SK-N-SH treated with all-trans-retinoic acid at 6 μM for 48 hours (cell line): ENCODE data around the gene STPG2.

Experiments
- ATAC-seq: fragments of 200-7000 bp; cut with Tn5 transposase; 3 replicates; pipeline ENCODE4 v1.9.1; 2020; ENCODE audit warnings: mild to moderate bottlenecking, moderate library complexity
- ARNTL ChIP-seq: fragments of 450-650 bp; formaldehyde crosslinking; IDR thresholded peaks from 2 replicates; pipeline ENCODE4 v1.5.0; 2020; ENCODE audit warnings: low read depth, mild to moderate bottlenecking, moderate library complexity, borderline replicate concordance
- BACH2 ChIP-seq: fragments of 250-450 bp; sonication (Bioruptor Pico); IDR thresholded peaks from 2 replicates; pipeline ENCODE4 v1.9.0; 2021; ENCODE audit warnings: mild to moderate bottlenecking, borderline replicate concordance
- CSDC2 ChIP-seq: fragments of 250-450 bp; sonication (Bioruptor Pico); IDR thresholded peaks from 2 replicates; pipeline ENCODE4 v1.5.0; 2020; ENCODE audit warnings: mild to moderate bottlenecking, moderate library complexity
- ESRRG ChIP-seq: fragments of 250-450 bp; sonication (Bioruptor Pico); IDR thresholded peaks from 2 replicates; pipeline ENCODE4 v1.6.1; 2021; ENCODE audit warnings: mild to moderate bottlenecking
- GLIS3 ChIP-seq: fragments of 250-450 bp; sonication (Bioruptor Pico); IDR thresholded peaks from 2 replicates; pipeline ENCODE4 v1.5.0; 2020; ENCODE audit warnings: mild to moderate bottlenecking, moderate library complexity
- ISL1 ChIP-seq: fragments of 250-450 bp; sonication (Bioruptor Pico); IDR thresholded peaks from 2 replicates; pipeline ENCODE4 v2.1.2; 2022; ENCODE audit warnings: mild to moderate bottlenecking, moderate library complexity
- OSR1 ChIP-seq: fragments of 250-450 bp; sonication (Bioruptor Pico); IDR thresholded peaks from 2 replicates; pipeline ENCODE4 v1.8.0; 2022; ENCODE audit warnings: moderate library complexity, mild to moderate bottlenecking, inconsistent platforms
- PATZ1 ChIP-seq: fragments of 250-450 bp; sonication (Bioruptor Pico); IDR thresholded peaks from 2 replicates; pipeline ENCODE4 v1.8.0; 2020; ENCODE audit warnings: mild to moderate bottlenecking, moderate library complexity, borderline replicate concordance
- PPARA ChIP-seq: fragments of 250-450 bp; sonication (Bioruptor Pico); IDR thresholded peaks from 2 replicates; pipeline ENCODE4 v1.5.0; 2020; ENCODE audit warnings: mild to moderate bottlenecking, borderline replicate concordance
- SNAI2 ChIP-seq: fragments of 250-450 bp; sonication (Bioruptor Pico); IDR thresholded peaks from 2 replicates; pipeline ENCODE4 v1.5.0; 2020; ENCODE audit warnings: mild to moderate bottlenecking, moderate library complexity
- TCF4 ChIP-seq: fragments of 250-450 bp; sonication (Bioruptor Pico); IDR thresholded peaks from 2 replicates; pipeline ENCODE4 v1.8.0; 2021; ENCODE audit warnings: mild to moderate bottlenecking, moderate library complexity, borderline replicate concordance
- TOX ChIP-seq: fragments of 250-450 bp; sonication (Bioruptor Pico); IDR thresholded peaks from 2 replicates; pipeline ENCODE4 v1.8.0; 2021; ENCODE audit warnings: mild to moderate bottlenecking, moderate library complexity, borderline replicate concordance
- TSHZ2 ChIP-seq: fragments of 250-450 bp; sonication (Bioruptor Pico); IDR thresholded peaks from 2 replicates; pipeline ENCODE4 v1.5.0; 2020; ENCODE audit warnings: mild to moderate bottlenecking, moderate library complexity
- ZC3H10 ChIP-seq: fragments of 250-450 bp; sonication (Bioruptor Pico); IDR thresholded peaks from 2 replicates; pipeline ENCODE4 v1.5.1; 2021; ENCODE audit warnings: mild to moderate bottlenecking, moderate library complexity
- ZFP3 ChIP-seq: fragments of 250-450 bp; sonication (Bioruptor Pico); IDR thresholded peaks from 2 replicates; pipeline ENCODE4 v1.5.0; 2020; ENCODE audit warnings: mild to moderate bottlenecking, moderate library complexity
- ZFP30 ChIP-seq: fragments of 450-650 bp; formaldehyde crosslinking; IDR thresholded peaks from 2 replicates; pipeline ENCODE4 v1.5.0; 2022; ENCODE audit warnings: mild to moderate bottlenecking, moderate library complexity
- ZNF565 ChIP-seq: fragments of 450-650 bp; formaldehyde crosslinking; conservative IDR thresholded peaks from 2 replicates; pipeline ENCODE4 v1.5.0; 2020; ENCODE audit warnings: low read depth, mild to moderate bottlenecking, moderate library complexity
- ZNF70 ChIP-seq: fragments of 450-650 bp; formaldehyde crosslinking; IDR thresholded peaks from 2 replicates; pipeline ENCODE4 v1.5.0; 2020; ENCODE audit warnings: mild to moderate bottlenecking, moderate library complexity
- ZNF8 ChIP-seq: fragments of 450-650 bp; formaldehyde crosslinking; IDR thresholded peaks from 2 replicates; pipeline ENCODE4 v1.5.0; 2020; ENCODE audit warnings: mild to moderate bottlenecking, moderate library complexity
- TF ChIP-seq, protein P1 (sequence below): fragments of 250-450 bp; sonication (Bioruptor Pico); IDR thresholded peaks from 2 replicates; pipeline ENCODE4 v1.8.0; 2021; ENCODE audit warnings: low read depth, mild to moderate bottlenecking, moderate library complexity, borderline replicate concordance

STPG2 gene

GRCh38 chr4:97845758-97846157, 297.5 kb downstream of the STPG2 start:
- no peak for TF ChIP-seq GLIS3
- TF ChIP-seq TOX (CRISPR knock-in tag), result no peak
- no peak for TF ChIP-seq ARNTL (CRISPR knock-in tag)
- no peak for ATAC-seq

DNA sequence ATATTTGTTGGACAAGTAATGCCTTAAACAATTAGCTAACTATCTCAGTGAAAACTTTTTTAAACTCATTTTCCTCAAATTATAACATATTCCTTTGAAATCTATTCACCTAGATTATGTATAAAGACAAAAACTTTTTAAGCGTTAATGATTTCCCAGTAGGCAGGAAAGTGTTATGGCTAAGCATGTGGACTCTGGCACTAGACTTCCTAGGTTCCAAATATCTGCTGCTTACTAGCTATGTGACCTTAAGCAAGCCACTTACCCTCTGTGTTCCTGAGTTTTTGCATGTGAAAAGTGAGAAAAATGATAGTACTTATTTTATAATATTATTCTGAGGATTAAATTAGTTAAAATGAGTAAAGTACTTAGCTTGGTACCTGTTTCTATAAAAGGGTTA, 301.8 kb downstream of the STPG2 start:
- ATAC-seq, result no peak
- no peak for TF ChIP-seq ZFP3 (CRISPR knock-in tag)
- TF ChIP-seq TSHZ2 (CRISPR knock-in tag), result no peak
- no peak for TF ChIP-seq TOX (CRISPR knock-in tag)
- no peak for TF ChIP-seq ZNF70 (CRISPR knock-in tag)
- TF ChIP-seq CSDC2, result no peak
- TF ChIP-seq BACH2 (CRISPR knock-in tag), result no peak
- TF ChIP-seq SNAI2, result no peak
- no peak for TF ChIP-seq GLIS3
- TF ChIP-seq, protein P1, sequence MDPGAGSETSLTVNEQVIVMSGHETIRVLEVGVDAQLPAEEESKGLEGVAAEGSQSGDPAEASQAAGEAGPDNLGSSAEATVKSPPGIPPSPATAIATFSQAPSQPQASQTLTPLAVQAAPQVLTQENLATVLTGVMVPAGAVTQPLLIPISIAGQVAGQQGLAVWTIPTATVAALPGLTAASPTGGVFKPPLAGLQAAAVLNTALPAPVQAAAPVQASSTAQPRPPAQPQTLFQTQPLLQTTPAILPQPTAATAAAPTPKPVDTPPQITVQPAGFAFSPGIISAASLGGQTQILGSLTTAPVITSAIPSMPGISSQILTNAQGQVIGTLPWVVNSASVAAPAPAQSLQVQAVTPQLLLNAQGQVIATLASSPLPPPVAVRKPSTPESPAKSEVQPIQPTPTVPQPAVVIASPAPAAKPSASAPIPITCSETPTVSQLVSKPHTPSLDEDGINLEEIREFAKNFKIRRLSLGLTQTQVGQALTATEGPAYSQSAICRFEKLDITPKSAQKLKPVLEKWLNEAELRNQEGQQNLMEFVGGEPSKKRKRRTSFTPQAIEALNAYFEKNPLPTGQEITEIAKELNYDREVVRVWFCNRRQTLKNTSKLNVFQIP (CRISPR knock-in tag), result no peak
- TF ChIP-seq ESRRG (CRISPR knock-in tag), result no peak
- no peak for TF ChIP-seq ZNF565 (CRISPR knock-in tag)
- TF ChIP-seq, all 23 proteins: peak for 0

DNA sequence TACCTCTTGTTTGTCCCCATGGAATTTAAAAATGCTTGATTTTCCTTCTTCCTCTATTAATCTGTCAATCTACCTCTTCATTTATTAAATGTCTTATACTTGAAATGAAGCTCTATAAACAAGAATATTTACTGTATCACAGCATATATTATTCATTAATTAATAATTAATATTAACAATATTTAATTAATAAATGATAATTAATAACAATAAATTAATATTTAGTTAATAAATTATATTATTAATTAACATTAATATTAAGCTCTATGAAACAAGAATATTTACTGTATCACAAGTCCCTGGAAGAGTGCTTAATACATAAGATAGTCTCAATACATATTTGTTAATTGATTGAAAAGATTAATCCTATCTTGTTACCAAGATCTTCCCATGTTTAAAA, 306.6 kb downstream of the STPG2 start:
- no peak for ATAC-seq
- TF ChIP-seq PPARA (CRISPR knock-in tag) (no peak), ISL1 (CRISPR knock-in tag) (no peak), ZNF8 (CRISPR knock-in tag) (no peak), ZC3H10 (CRISPR knock-in tag) (no peak), TOX (CRISPR knock-in tag) (no peak), GLIS3 (no peak), PATZ1 (no peak), ESRRG (CRISPR knock-in tag) (no peak), TCF4 (CRISPR knock-in tag) (no peak), ZNF565 (CRISPR knock-in tag) (no peak), ZFP30 (CRISPR knock-in tag) (no peak)
- TF ChIP-seq, protein P1 (CRISPR knock-in tag), result no peak

GRCh38 chr4:97828646-97829045, 314.6 kb downstream of the STPG2 start:
- TF ChIP-seq GLIS3 (no peak), TSHZ2 (CRISPR knock-in tag) (no peak), OSR1 (no peak), ISL1 (CRISPR knock-in tag) (no peak), ARNTL (CRISPR knock-in tag) (no peak), PPARA (CRISPR knock-in tag) (no peak), CSDC2 (no peak), TOX (CRISPR knock-in tag) (no peak), TCF4 (CRISPR knock-in tag) (no peak), ZNF70 (CRISPR knock-in tag) (no peak), ZFP3 (CRISPR knock-in tag) (no peak), ZNF565 (CRISPR knock-in tag) (no peak)
- TF ChIP-seq, protein P1 (CRISPR knock-in tag), result no peak
- no peak for ATAC-seq
